VCaP (cell line): Measurements from ENCODE around the gene ALDH18A1.

Experiments used
- H3K27ac ChIP-seq: fragments of 450-650 bp; 2 replicates; pipeline ENCODE4 v1.5.1; 2017
- CTCF ChIP-seq: fragments of 450-650 bp; conservative IDR thresholded peaks from 2 replicates; pipeline ENCODE4 v1.5.1; 2017; ENCODE audit warnings: mild to moderate bottlenecking, moderate library complexity

The ALDH18A1 gene

GRCh38 chr10:95656291-95657164, at the start of gene ALDH18A1:
ALDH18A1 (minus strand) TSS chr10:95656711; CDS start chr10:95653377, 3,334 bp downstream.
- no peak for TF ChIP-seq CTCF
- peak within 1 kb of the TSS; percentile 79 for H3K27ac ChIP-seq

- no peak overlapping the region for H3K27ac ChIP-seq
- no peak for TF ChIP-seq CTCF
These were observed 41.9 kb upstream of the ALDH18A1 start for GRCh38 chr10:95698415-95698814.

- H3K27ac ChIP-seq, result no peak overlapping the region
- no peak for TF ChIP-seq CTCF
These were observed 40.9 kb upstream of the ALDH18A1 start for GRCh38 chr10:95697429-95697828.

- H3K27ac ChIP-seq, result peak overlapping the region; percentile 59; the same call in 1 of the 2 replicates
- no peak for TF ChIP-seq CTCF
These were observed 38.2 kb upstream of the ALDH18A1 start for GRCh38 chr10:95694665-95695064.

- H3K27ac ChIP-seq, result peak within 1 kb of the TSS; percentile 71
- TF ChIP-seq CTCF, result peak; percentile 99
These were observed 37.4 kb upstream of the ALDH18A1 start, which contains the start of gene TCTN3 for GRCh38 chr10:95693668-95694534. TCTN3 (minus strand) TSS chr10:95693927; CDS start chr10:95693899, 28 bp downstream.

- no peak for TF ChIP-seq CTCF
- H3K27ac ChIP-seq, result peak overlapping the region; percentile 71
These were observed 36.7 kb upstream of the ALDH18A1 start for GRCh38 chr10:95693071-95693667.

- no peak for TF ChIP-seq CTCF
- H3K27ac ChIP-seq, result no peak overlapping the region
These were observed 34.8 kb upstream of the ALDH18A1 start for GRCh38 chr10:95691281-95691680.
